K562 (cell line): ENCODE measurements around the gene CALCOCO2. TPM values are rescaled to one million over a fixed set of nuclear protein-coding genes. Genes with fewer than 3 reads are reported as not detected.

ENCODE experiments used
- ATAC-seq: fragments of 200-7000 bp; cut with Tn5 transposase; 3 replicates; pipeline ENCODE4 v1.9.1; 2020; ENCODE audit warnings: moderate library complexity
- BruUV-seq: library from RNA; stranded (reverse); fragments of 400-500 nt; replicated peaks from 2 replicates; lab custom pipeline; 2021; lab: Mats Ljungman, UMichigan
- CTCF ChIA-PET: fragments of 300-600 bp; formaldehyde crosslinking; extraction: SDS; loops from one replicate; lab custom pipeline; 2021; ENCODE audit warnings: low intra/inter-chr PET ratio; lab: Yijun Ruan, JAX
- POLR2A ChIA-PET: fragments of 300-600, 350-650 bp; sonication (Branson Sonifier 250); formaldehyde crosslinking; extraction: SDS; loops from one replicate; lab custom pipeline; 2021; ENCODE audit warnings: antibody characterized with exemption, inconsistent platforms; lab: Yijun Ruan, JAX
- DNase-seq, 4 experiments: peaks; one replicate each; pipeline versions ENCODE4 v3.0.0 to v3.0.0-alpha.2; 2011 to 2018; ENCODE audit warnings: low spot score in 3 of 4, mixed read lengths in 3 of 4; ENCODE audit errors: extremely low read depth in 1 of 4
- FAIRE-seq: peaks from 2 replicates; lab custom pipeline; 2011; peaks lifted over from hg19 to GRCh38; lab: Jason Lieb, UNC
- H2AFZ ChIP-seq: 2 replicates; pipeline ENCODE4 v1.6.0; 2011; ENCODE audit warnings: low read depth, low read length, control low read depth, inconsistent platforms
- H3K27ac ChIP-seq: fragments of 200-600 bp; 3 replicates; pipeline ENCODE4 v1.8.0; 2011; ENCODE audit warnings: low read depth, mild to moderate bottlenecking, control low read depth, inconsistent platforms, low read length, moderate library complexity, mixed read lengths; ENCODE audit errors: extremely low read depth
- H3K27me3 ChIP-seq, 2 experiments: fragments of 300-600 bp in 1 of 2; 2 replicates in 1 of 2; 3 replicates in 1 of 2; pipeline versions ENCODE4 v1.6.0 to v1.8.0; 2011; ENCODE audit warnings: inconsistent platforms in 2 of 2, low read length in 2 of 2, mild to moderate bottlenecking in 1 of 2, mixed read lengths in 1 of 2, moderate library complexity in 1 of 2; ENCODE audit not compliant: control insufficient read depth in 2 of 2, insufficient read depth in 2 of 2
- H3K36me3 ChIP-seq: fragments of 300-600 bp; 3 replicates; pipeline ENCODE4 v1.8.0; 2011; ENCODE audit warnings: mild to moderate bottlenecking, low read length, inconsistent platforms; ENCODE audit not compliant: control insufficient read depth, insufficient read depth
- H3K4me1 ChIP-seq, 2 experiments: fragments of 200-600 bp in 1 of 2; replicated peaks in 1 of 2; 2 replicates in 1 of 2; 3 replicates in 1 of 2; pipeline versions ENCODE4 v1.5.1 to v1.8.0; 2011; ENCODE audit warnings: inconsistent platforms in 2 of 2, low read length in 2 of 2, mild to moderate bottlenecking in 1 of 2, mixed read lengths in 1 of 2, moderate library complexity in 1 of 2; ENCODE audit not compliant: control insufficient read depth in 2 of 2, insufficient read depth in 2 of 2
- H3K4me2 ChIP-seq: 2 replicates; pipeline ENCODE4 v1.6.1; 2011; ENCODE audit warnings: low read length, control low read depth, inconsistent platforms, mixed read lengths; ENCODE audit not compliant: insufficient read depth
- H3K4me3 ChIP-seq: fragments of 200-600 bp; sonication (generic), shearing (Covaris generic); 2 replicates; pipeline ENCODE4 v1.5.1; 2016; ENCODE audit warnings: control low read depth, inconsistent platforms
- H3K79me2 ChIP-seq: fragments of 200-600 bp; 3 replicates; pipeline ENCODE4 v1.8.0; 2011; ENCODE audit warnings: low read length, inconsistent platforms; ENCODE audit not compliant: control insufficient read depth, insufficient read depth
- H3K9ac ChIP-seq, 2 experiments: 2 replicates each; pipeline versions ENCODE4 v1.6.0 to v1.6.1; 2011; ENCODE audit warnings: low read depth in 2 of 2, low read length in 2 of 2, control low read depth in 1 of 2, inconsistent platforms in 1 of 2, mild to moderate bottlenecking in 1 of 2, mixed read lengths in 1 of 2; ENCODE audit not compliant: insufficient read depth in 1 of 2
- H3K9me1 ChIP-seq: one replicate; pipeline ENCODE4 v1.6.0; 2011; ENCODE audit warnings: inconsistent platforms, mild to moderate bottlenecking, low read length, moderate library complexity; ENCODE audit not compliant: control insufficient read depth, insufficient read depth
- H3K9me3 ChIP-seq: replicated peaks from 2 replicates; pipeline ENCODE4 v1.5.1; 2011; ENCODE audit warnings: low read depth, low read length, inconsistent platforms; ENCODE audit not compliant: control insufficient read depth, insufficient read depth
- H4K20me1 ChIP-seq: replicated peaks from 2 replicates; pipeline ENCODE4 v1.6.1; 2011; ENCODE audit warnings: low read length, inconsistent platforms, mixed read lengths; ENCODE audit not compliant: control insufficient read depth, insufficient read depth
- CCNT2 ChIP-seq: IDR thresholded peaks from 2 replicates; pipeline ENCODE4 v1.6.1; 2011; ENCODE audit warnings: borderline replicate concordance, low read depth, mild to moderate bottlenecking, moderate library complexity, mixed read lengths, low read length; ENCODE audit not compliant: insufficient read length; ENCODE audit errors: extremely low read depth
- ESRRA ChIP-seq: fragments of 450-650 bp; IDR thresholded peaks from 2 replicates; pipeline ENCODE4 v1.6.1; 2014; ENCODE audit warnings: low read depth, mild to moderate bottlenecking, moderate library complexity, borderline replicate concordance
- HCFC1 ChIP-seq: IDR thresholded peaks from 2 replicates; pipeline ENCODE4 v1.6.1; 2012; ENCODE audit warnings: low read depth, low read length, improper control_type of control experiment
- MNT ChIP-seq, 2 experiments: fragments of 450-650 bp; conservative IDR thresholded peaks; 2 replicates each; pipeline ENCODE4 v1.6.1; 2017; ENCODE audit warnings: mild to moderate bottlenecking in 2 of 2, moderate library complexity in 2 of 2
- RBM17 ChIP-seq: fragments of 200-400 bp; formaldehyde crosslinking; IDR thresholded peaks from 2 replicates; pipeline ENCODE4 v1.6.1; 2017; ENCODE audit warnings: low read depth, mild to moderate bottlenecking, low read length, borderline replicate concordance
- SMARCA4 ChIP-seq: fragments of 450-650 bp; IDR thresholded peaks from 2 replicates; pipeline ENCODE4 v1.6.1; 2016
- SP2 ChIP-seq: IDR thresholded peaks from 2 replicates; pipeline ENCODE4 v1.6.1; 2011; ENCODE audit warnings: mild to moderate bottlenecking, low read depth, low read length, moderate library complexity; ENCODE audit not compliant: poor library complexity, severe bottlenecking; ENCODE audit errors: extremely low read depth
- TAL1 ChIP-seq: fragments of 450-650 bp; IDR thresholded peaks from 2 replicates; pipeline ENCODE4 v1.6.1; 2016; ENCODE audit warnings: mild to moderate bottlenecking
- U2AF2 ChIP-seq: fragments of 200-400 bp; formaldehyde crosslinking; optimal IDR thresholded peaks from 2 replicates; pipeline ENCODE3; 2017; ENCODE audit warnings: low read depth, mild to moderate bottlenecking, low read length
- ZBTB49 ChIP-seq: sonication (generic); formaldehyde crosslinking; IDR thresholded peaks from 2 replicates; pipeline ENCODE4 v1.8.0; 2022; ENCODE audit warnings: missing genetic modification reagents, mild to moderate bottlenecking, borderline replicate concordance
- ZFPM2 ChIP-seq: fragments of 250-450 bp; sonication (Bioruptor Pico); IDR thresholded peaks from 2 replicates; pipeline ENCODE4 v1.5.1; 2022; ENCODE audit warnings: mild to moderate bottlenecking
- ZFX ChIP-seq: sonication (generic); formaldehyde crosslinking; IDR thresholded peaks from 2 replicates; pipeline ENCODE4 v1.8.0; 2022; ENCODE audit warnings: mild to moderate bottlenecking, missing genetic modification reagents, moderate library complexity
- ZNF76 ChIP-seq: fragments of 250-450 bp; sonication (Bioruptor Pico); IDR thresholded peaks from 2 replicates; pipeline ENCODE4 v1.4.0; 2020; ENCODE audit warnings: mild to moderate bottlenecking, moderate library complexity, borderline replicate concordance
- WGBS: fragments of 100-300 bp; shearing (Covaris generic); methylation state at CpG from one replicate; pipeline ENCODE4 v1.1.6; 2016; ENCODE audit warnings: low coverage, mixed read lengths; ENCODE audit not compliant: insufficient coverage; ENCODE audit errors: missing lambda C conversion rate; 5-methylcytosine and 5-hydroxymethylcytosine counted together
- in situ Hi-C: fragments of 300-500 bp; cut with MboI; formaldehyde crosslinking; loops from 4 replicates; pipeline ENCODE4 v1.15.0; 2018; ENCODE audit warnings: inconsistent platforms, mixed read lengths
- intact Hi-C: fragments of 100-400 bp; cut with micrococcal nuclease; formaldehyde crosslinking; loops from 2 replicates; pipeline ENCODE4 v1.14.2; 2022
- polyA plus RNA-seq, 8 experiments: library from polyadenylated mRNA; depleted of rRNA in 4 of 8; stranded (reverse) in 5 of 8; unstranded in 3 of 8; fragments of >200 nt; fragmentation: Nextera tagmentation in 2 of 8; fragmentation: Illumina TruSeq in 1 of 8; extraction: Ambion mirVana in 2 of 8; extraction: Trizol in 1 of 8; gene quantifications; 2 replicates each; pipeline versions ENCODE4 v1.2.1 to v1.2.3, GENCODE V29; 2011 to 2014; ENCODE audit warnings: inconsistent platforms in 1 of 8, missing spikeins in 1 of 8
- total RNA-seq, 7 experiments: library from RNA; depleted of rRNA in 6 of 7; stranded (reverse); fragments of >200 nt in 6 of 7; fragmentation: Illumina TruSeq in 2 of 7; extraction: Trizol in 2 of 7; gene quantifications; 2 replicates each; pipeline versions ENCODE4 v1.2.1 to v1.2.3, GENCODE V29; 2011 to 2021; ENCODE audit warnings: low replicate concordance in 1 of 7
- TF ChIP-seq, protein P1 (sequence below): fragments of 450-650 bp; IDR thresholded peaks from 2 replicates; pipeline ENCODE4 v1.6.1; 2014; ENCODE audit warnings: low read depth, mild to moderate bottlenecking, moderate library complexity, borderline replicate concordance

The CALCOCO2 gene
- total and polyA plus RNA-seq, 9 of the 15 experiments (the other 6 are each of a cell fraction or from before 2014, with no cell fraction given), result 24.1 to 87.3 (median 67.5) TPM

DNA sequence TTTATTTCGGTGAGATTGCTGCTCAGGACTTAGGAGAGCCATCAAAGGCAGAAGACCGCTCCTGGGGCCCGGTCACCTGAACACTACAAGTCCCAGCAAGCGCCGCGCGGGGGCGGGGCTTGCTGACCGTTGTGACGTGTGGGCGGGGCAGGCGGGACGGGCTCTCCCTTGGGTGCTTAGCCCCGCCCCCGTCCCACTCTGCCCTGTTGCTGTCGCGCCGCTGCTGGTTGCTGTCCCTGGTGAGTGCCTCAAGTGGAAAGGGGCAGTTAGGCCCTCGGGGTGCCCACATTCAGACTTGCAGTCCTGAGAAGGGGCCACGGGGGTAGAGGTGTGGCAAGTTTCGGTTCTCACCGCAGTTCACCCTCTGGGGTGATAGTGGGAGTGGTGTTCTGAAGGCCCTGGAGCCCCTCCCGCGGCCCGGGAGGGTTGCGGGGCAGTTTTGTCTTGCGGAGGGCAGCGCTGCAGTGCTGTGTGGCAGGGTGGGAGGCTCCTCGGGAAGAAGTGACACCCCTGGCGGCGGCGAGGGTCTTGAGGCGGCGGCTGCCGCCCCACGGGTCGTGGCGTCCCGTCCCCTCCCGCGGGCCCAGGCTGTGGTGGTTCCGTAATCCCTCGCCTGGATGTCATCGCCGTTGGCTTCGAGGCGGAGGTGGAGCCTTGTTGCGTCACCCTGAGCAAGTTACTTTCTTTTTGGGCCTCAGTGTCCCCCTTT lies at the start of gene CALCOCO2 (continued):
- TF ChIP-seq MNT (conservative IDR thresholded peaks at IDR 0.05), result peak; percentile 51 to 79
- TF ChIP-seq SP2, result no peak
- no peak for TF ChIP-seq U2AF2

GRCh38 chr17:48787828-48788227 lies 43.0 kb upstream of the CALCOCO2 start:
- Histone ChIP-seq H3K36me3 (no peaks in the 10 kb centered on the region), H3K4me1 (peaks cover 0 to 3% of the 10 kb centered on the region in 2 experiments; a peak in 2 of 5 replicates), H3K27me3 (peaks cover 48 to 75% of the 10 kb centered on the region in 2 experiments), H2AFZ (no peak overlapping the region), H3K79me2 (no peaks in the 10 kb centered on the region), H3K9me1 (no peaks in the 10 kb centered on the region), H3K4me2 (no peak overlapping the region), H3K4me3 (no peak overlapping the region), H4K20me1 (peaks cover 4% of the 10 kb centered on the region), H3K9ac (no peak overlapping the region), H3K9me3 (no peaks in the 10 kb centered on the region), H3K27ac (no peak overlapping the region)
- peak in 1 of 4 experiments; percentile 2 for DNase-seq
- no TSS peak for BruUV-seq
- ChIA-PET POLR2A (interaction anchor here (0.7 to 1.2 kb wide), 2 partner anchors 10 to 84 kb away, joined by 3 to 4 read pairs; no protein-coding TSS in a partner anchor), CTCF (no interaction called here)
- WGBS, result 0% methylated on average over 7 of the region's 7 CpGs
- in situ Hi-C loops (loop anchor here (5.0 kb wide), 1 partner anchor 106 kb away; no protein-coding TSS in a partner anchor), intact Hi-C loops (no loop called here)
- no peak for ATAC-seq
- FAIRE-seq, result no peak
- TF ChIP-seq ZNF76 (CRISPR knock-in tag) (no peak), HCFC1 (no peak), ZBTB49 (CRISPR knock-in tag) (no peak), ZFX (CRISPR knock-in tag) (no peak), ESRRA (no peak), RBM17 (no peak), CCNT2 (no peak), TAL1 (no peak), SMARCA4 (no peak), ZFPM2 (no peak)
- TF ChIP-seq, protein P1, sequence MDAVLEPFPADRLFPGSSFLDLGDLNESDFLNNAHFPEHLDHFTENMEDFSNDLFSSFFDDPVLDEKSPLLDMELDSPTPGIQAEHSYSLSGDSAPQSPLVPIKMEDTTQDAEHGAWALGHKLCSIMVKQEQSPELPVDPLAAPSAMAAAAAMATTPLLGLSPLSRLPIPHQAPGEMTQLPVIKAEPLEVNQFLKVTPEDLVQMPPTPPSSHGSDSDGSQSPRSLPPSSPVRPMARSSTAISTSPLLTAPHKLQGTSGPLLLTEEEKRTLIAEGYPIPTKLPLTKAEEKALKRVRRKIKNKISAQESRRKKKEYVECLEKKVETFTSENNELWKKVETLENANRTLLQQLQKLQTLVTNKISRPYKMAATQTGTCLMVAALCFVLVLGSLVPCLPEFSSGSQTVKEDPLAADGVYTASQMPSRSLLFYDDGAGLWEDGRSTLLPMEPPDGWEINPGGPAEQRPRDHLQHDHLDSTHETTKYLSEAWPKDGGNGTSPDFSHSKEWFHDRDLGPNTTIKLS, result no peak
